H1 (cell line): Measurements from ENCODE around the gene C1orf21. TPM values are rescaled to one million over a fixed set of nuclear protein-coding genes. Genes with fewer than 3 reads are reported as not detected.

Experiments
- CHD7 ChIP-seq: fragments of 300-600 bp; sonication (generic); IDR thresholded peaks from 2 replicates; pipeline ENCODE4 v1.7.1; 2012; ENCODE audit warnings: low read length, moderate library complexity, mild to moderate bottlenecking, inconsistent platforms; ENCODE audit not compliant: insufficient replicate concordance
- HDAC6 ChIP-seq: IDR thresholded peaks from one replicate; pipeline ENCODE4 v1.7.1; 2012; ENCODE audit warnings: low read depth, mild to moderate bottlenecking, inconsistent platforms, low read length, moderate library complexity
- POLR2AphosphoS5 ChIP-seq: IDR thresholded peaks from 2 replicates; pipeline ENCODE4 v1.6.1; 2011; ENCODE audit warnings: low read depth, low read length
- SP1 ChIP-seq: IDR thresholded peaks from 2 replicates; pipeline ENCODE4 v1.6.1; 2011; ENCODE audit warnings: low read depth, low read length
- TAF1 ChIP-seq: IDR thresholded peaks from 2 replicates; pipeline ENCODE4 v1.6.1; 2011; ENCODE audit warnings: mild to moderate bottlenecking, low read depth, low read length
- polyA plus RNA-seq, 7 experiments: library from polyadenylated mRNA; depleted of rRNA in 3 of 7; stranded (reverse) in 5 of 7; unstranded in 2 of 7; fragments of >200 nt in 5 of 7; fragments of 200-250 nt in 2 of 7; gene quantifications; 1 replicate in 5 of 7; 2 replicates in 1 of 7; 4 replicates in 1 of 7; pipeline versions ENCODE4 v1.2.1 to v1.2.3, GENCODE V29; 2011 to 2013; ENCODE audit warnings: missing spikeins in 2 of 7, mixed read lengths in 2 of 7
- total RNA-seq: library from RNA; stranded (reverse); fragmentation: NEBNext Ultra II Directional; extraction: Animal tissue kit (Norgen Biotek cat#: 25700); gene quantifications from 2 replicates; pipeline ENCODE4 v1.2.1, GENCODE V29; 2021

C1orf21 gene
- total and polyA plus RNA-seq, 2 of the 8 experiments (the other 6 are each of a cell fraction or from before 2014, with no cell fraction given): 16.6 to 51.0 TPM

GRCh38 chr1:184350573-184350972, 36.3 kb upstream of the C1orf21 start (continued):
- TF ChIP-seq CHD7 (no peak), SP1 (no peak), TAF1 (no peak), HDAC6 (no peak), POLR2AphosphoS5 (no peak)
